AG09319 (cell line): ENCODE measurements around the gene PCBD1.

Experiments used
- DNase-seq: peaks from one replicate; pipeline ENCODE4 v3.0.0-alpha.2; 2010; ENCODE audit warnings: low read depth; ENCODE audit errors: extremely low read depth
- TF ChIP-seq, protein P1 (sequence below): IDR thresholded peaks from 2 replicates; pipeline ENCODE4 v1.5.1; 2011; ENCODE audit warnings: low read depth, mild to moderate bottlenecking, inconsistent platforms, low read length, moderate library complexity

Gene PCBD1

DNA sequence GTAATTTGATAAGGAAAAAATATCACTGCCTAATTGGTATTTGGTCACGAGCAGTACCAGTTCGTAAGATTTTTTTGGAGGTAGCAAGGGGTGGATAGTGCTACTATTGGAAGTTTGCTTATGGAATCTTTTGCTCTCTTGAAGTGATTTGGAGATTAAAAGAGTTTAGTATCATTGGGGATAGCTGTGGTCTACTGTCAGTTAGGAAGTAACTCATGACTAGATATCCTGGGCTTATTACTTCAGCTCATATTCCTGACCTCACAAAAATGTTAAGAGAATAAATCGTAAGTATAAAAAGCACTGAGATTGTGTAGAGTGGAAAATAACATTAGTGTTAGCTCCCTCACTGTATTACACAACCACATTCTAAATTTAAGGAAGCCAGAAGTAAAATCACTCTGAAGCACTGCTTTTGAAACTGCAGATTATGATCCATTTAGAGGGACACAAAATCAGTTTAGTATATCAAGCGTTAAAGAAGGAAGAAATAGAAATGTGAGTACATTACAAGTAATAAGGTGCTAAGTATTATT lies 50.0 kb downstream of the PCBD1 start:
- TF ChIP-seq, protein P1, sequence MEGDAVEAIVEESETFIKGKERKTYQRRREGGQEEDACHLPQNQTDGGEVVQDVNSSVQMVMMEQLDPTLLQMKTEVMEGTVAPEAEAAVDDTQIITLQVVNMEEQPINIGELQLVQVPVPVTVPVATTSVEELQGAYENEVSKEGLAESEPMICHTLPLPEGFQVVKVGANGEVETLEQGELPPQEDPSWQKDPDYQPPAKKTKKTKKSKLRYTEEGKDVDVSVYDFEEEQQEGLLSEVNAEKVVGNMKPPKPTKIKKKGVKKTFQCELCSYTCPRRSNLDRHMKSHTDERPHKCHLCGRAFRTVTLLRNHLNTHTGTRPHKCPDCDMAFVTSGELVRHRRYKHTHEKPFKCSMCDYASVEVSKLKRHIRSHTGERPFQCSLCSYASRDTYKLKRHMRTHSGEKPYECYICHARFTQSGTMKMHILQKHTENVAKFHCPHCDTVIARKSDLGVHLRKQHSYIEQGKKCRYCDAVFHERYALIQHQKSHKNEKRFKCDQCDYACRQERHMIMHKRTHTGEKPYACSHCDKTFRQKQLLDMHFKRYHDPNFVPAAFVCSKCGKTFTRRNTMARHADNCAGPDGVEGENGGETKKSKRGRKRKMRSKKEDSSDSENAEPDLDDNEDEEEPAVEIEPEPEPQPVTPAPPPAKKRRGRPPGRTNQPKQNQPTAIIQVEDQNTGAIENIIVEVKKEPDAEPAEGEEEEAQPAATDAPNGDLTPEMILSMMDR: no peak
- DNase-seq: no peak

DNA sequence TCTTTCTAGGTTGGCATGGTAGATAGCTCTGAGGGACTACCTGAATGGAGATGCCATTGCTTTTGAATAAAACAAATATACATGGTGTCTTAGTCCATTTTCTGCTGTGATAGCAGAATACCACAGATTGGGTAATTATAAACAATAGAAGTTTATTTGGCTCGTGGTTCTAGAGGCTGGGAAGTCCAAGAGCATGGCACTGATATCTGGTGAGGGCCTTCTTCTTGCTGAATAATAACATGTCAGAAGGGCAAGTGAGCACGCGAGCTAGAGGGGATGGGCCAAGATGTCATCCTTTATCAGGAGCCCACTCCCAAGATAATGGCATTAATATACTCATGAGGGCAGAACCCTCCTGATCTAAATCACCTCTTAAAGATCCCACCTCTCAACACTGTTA lies 50.7 kb downstream of the PCBD1 start:
- DNase-seq: no peak
- TF ChIP-seq, protein P1: no peak

DNA sequence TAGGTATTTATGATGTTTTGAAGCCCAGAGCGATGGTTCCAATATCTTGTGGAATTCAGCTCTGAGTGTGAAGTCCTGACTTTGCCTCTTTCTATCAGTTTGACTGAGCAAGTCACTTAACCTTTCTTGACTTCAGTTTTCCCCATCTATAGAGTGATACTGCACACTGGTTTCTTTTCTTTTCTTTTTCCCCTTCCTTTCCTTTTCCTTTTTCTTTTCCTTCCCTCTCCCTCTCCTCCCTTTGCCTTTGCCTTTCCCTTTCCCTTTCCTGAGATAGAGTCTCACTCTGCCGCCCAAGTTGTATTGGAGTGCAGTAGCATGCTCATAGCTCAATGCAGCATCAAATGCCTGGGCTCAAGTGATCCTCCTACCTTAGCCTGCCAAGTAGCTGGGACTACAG lies 52.0 kb downstream of the PCBD1 start:
- TF ChIP-seq, protein P1: no peak
- DNase-seq: no peak

DNA sequence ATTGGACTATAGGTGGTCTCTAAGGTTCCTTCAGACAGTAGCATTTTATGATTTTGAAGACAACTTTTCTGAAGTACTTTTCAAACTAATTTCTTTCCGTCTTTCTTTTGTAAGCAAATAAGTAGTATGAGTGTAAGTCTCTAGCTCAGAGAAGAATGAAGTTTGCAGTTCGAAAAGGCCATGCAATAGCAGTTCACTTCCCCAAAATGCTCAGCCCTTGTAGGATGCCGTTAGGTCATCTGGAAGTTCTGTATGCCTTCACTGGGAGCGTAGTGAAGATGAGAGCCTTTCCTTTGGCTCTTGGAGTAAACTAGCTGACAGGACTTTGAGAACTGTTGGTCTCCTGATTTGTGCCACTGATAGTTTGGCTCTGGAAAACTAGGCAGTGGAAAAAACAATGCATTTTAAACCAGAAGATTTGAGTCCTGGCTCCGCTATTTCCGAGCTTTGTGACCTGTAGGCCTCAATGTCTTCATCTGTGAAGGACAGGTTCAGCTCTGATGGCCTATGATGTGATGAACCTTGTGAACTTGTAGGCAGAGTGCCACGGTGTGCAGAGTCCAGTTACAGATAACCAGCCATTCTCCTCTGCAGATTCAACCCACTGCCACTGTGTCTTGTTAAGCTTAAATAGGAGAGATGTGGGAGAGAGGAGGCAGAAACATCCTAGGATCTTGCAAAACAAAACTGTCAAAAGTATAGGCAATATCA lies 53.8 kb downstream of the PCBD1 start:
- DNase-seq: no peak
- TF ChIP-seq, protein P1: no peak

DNA sequence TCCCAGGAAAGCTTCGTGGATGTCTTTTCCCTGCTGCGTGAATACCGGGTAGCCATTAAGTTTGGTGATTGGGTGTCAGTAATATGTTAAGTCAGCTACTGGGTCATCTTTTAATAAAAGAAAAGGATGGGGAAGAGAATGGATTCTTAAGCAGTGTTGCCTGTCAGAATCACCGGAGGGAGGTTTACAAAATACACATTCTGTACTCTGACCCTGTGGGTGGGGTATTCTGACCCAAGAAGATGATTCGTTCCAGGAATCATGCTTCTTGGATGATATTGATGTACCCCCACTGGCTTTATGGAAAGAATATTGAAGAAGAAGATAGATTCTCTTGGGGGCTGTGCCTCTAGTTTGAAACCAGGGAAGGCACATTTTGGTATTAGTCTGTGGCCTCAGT lies 54.3 kb downstream of the PCBD1 start:
- TF ChIP-seq, protein P1: no peak
- no peak for DNase-seq

DNA sequence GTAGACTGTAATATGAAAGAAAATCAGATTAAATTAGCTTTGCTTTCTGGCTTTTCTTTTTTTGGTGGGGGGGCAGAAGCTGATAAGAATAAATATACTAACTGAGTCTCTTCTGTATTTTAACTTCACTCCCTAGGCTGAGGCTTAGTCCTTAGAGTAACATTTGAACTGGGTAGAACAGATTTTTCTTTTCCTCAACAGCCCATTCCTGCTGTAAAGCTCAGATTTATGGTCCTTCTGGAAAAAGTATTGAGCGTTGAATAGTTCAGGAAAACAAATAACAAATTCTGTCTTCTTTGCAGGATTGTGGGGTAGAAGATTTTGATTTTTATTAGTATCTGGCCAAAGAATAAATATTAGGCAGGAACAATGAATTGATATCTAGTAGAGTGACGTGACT lies 54.8 kb downstream of the PCBD1 start:
- TF ChIP-seq, protein P1: no peak
- no peak for DNase-seq
